Right cardiac atrium (tissue), 5 donors: ENCODE results near the gene CCN2. TPM values are rescaled to one million over a fixed set of nuclear protein-coding genes. Genes with fewer than 3 reads are reported as not detected.

Experiments
- ATAC-seq, 2 donors: fragments of 200-7000 bp; cut with Tn5 transposase; one replicate each; pipeline versions ENCODE4 v1.8.0 to v1.9.1; 2020; ENCODE audit warnings: moderate library complexity in 2 of 2, mild to moderate bottlenecking in 1 of 2
- DNase-seq, 3 donors: peaks; one replicate each; pipeline ENCODE4 v3.0.0-alpha.2; 2020
- H3K27ac ChIP-seq: one replicate; pipeline ENCODE4 v1.5.1; 2013; ENCODE audit warnings: mild to moderate bottlenecking, low read length, control low read depth, moderate library complexity
- H3K27me3 ChIP-seq: one replicate; pipeline ENCODE4 v1.6.1; 2013; ENCODE audit not compliant: control insufficient read depth, insufficient read depth
- H3K4me1 ChIP-seq: one replicate; pipeline ENCODE4 v1.6.1; 2013; ENCODE audit warnings: low read length; ENCODE audit not compliant: control insufficient read depth, insufficient read depth
- H3K4me3 ChIP-seq: one replicate; pipeline ENCODE4 v1.5.1; 2013; ENCODE audit warnings: low read length, control low read depth
- H3K9me3 ChIP-seq: one replicate; pipeline ENCODE4 v1.6.1; 2013; ENCODE audit warnings: low read length; ENCODE audit not compliant: control insufficient read depth
- WGBS: extraction: QIAGEN DNeasy Blood & Tissue Kit; methylation state at CpG from one replicate; pipeline ENCODE4 v1.1.7; 2013; 5-methylcytosine and 5-hydroxymethylcytosine counted together
- intact Hi-C, 4 donors: fragments of 100-400 bp; cut with DNase I; formaldehyde crosslinking; loops; one replicate each; pipeline versions ENCODE4 v1.11.0 to v1.14.0; 2022 to 2023
- long read RNA-seq, 4 donors: library from polyadenylated mRNA; unstranded; transcript quantifications; one replicate each; pipeline ENCODE4 v2.0.0, GENCODE V29; 2020 to 2021
- polyA plus RNA-seq: library from polyadenylated mRNA; stranded (reverse); fragments of 200-250 nt; gene quantifications from one replicate; pipeline ENCODE4 v1.2.3, GENCODE V29; 2013
- total RNA-seq, 4 donors: library from RNA; stranded (reverse); fragmentation: NEBNext Ultra II Directional; extraction: Animal tissue kit (Norgen Biotek cat#: 25700); gene quantifications; one replicate each; pipeline ENCODE4 v1.2.1, GENCODE V29; 2021
- donor health status: healthy with polysubstance abuse.
- donor health status: DM: no; HTN: yes; CAD: no.
- donor health status: DM: no; HTN: no; CAD: no.
- donor health status: DM: no; HTN: yes; CAD: no; lungs with severe emphysema.
- donor health status: DM: yes; HTN: yes; CAD: no.

The CCN2 gene, protein sequence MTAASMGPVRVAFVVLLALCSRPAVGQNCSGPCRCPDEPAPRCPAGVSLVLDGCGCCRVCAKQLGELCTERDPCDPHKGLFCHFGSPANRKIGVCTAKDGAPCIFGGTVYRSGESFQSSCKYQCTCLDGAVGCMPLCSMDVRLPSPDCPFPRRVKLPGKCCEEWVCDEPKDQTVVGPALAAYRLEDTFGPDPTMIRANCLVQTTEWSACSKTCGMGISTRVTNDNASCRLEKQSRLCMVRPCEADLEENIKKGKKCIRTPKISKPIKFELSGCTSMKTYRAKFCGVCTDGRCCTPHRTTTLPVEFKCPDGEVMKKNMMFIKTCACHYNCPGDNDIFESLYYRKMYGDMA
- total RNA-seq: 100 to 1,000 TPM in 1 of 4 donors, 10 to 100 TPM in 3; 35.8 to 602 (median 51.0) TPM
- polyA plus RNA-seq: 134 TPM
- long read RNA-seq, donor 1, transcript CTGF-201 (5 exons, 2,339 nt): major isoform, 74 of 89 reads
- long read RNA-seq, donor 1, partial matches to known transcripts: 13 of 89 reads
- long read RNA-seq, donor 1, other reads (novel, unspliced or antisense): 2 of 89 reads
- long read RNA-seq, donor 2, transcript CTGF-201 (5 exons, 2,339 nt): major isoform, 84 of 98 reads
- long read RNA-seq, donor 2, partial matches to known transcripts: 10 of 98 reads
- long read RNA-seq, donor 2, other reads (novel, unspliced or antisense): 4 of 98 reads
- long read RNA-seq, donor 3, transcript CTGF-201 (5 exons, 2,339 nt): major isoform, 3,843 of 4,367 reads
- long read RNA-seq, donor 3, partial matches to known transcripts: 365 of 4,367 reads
- long read RNA-seq, donor 3, other reads (novel, unspliced or antisense): 159 of 4,367 reads
- long read RNA-seq, donor 4, transcript CTGF-201 (5 exons, 2,339 nt): major isoform, 60 of 65 reads
- long read RNA-seq, donor 4, partial matches to known transcripts: 2 of 65 reads
- long read RNA-seq, donor 4, other reads (novel, unspliced or antisense): 3 of 65 reads

GRCh38 chr6:131950767-131951575 is at the start of gene CCN2:
TSS of gene CCN2 (minus strand) at chr6:131951372. CDS start at chr6:131951172, 200 bp downstream.
- H3K27me3 ChIP-seq: no peaks in the 10 kb centered on the region
- H3K4me1 ChIP-seq: no peaks in the 10 kb centered on the region
- intact Hi-C loops: loop anchor here (5.0 to 10.0 kb wide), 3 partner anchors 181 to 204 kb away; no protein-coding TSS in a partner anchor
- peak; percentile 85 for ATAC-seq
- DNase-seq: peak; percentile 85 to 94 (median 94)
- H3K27ac ChIP-seq: peak within 1 kb of the TSS; percentile 96
- peak within 1 kb of the TSS; percentile 85 for H3K4me3 ChIP-seq
- WGBS: under 1% methylated on average over 97 of the region's 97 CpGs
- no peaks in the 10 kb centered on the region for H3K9me3 ChIP-seq

DNA sequence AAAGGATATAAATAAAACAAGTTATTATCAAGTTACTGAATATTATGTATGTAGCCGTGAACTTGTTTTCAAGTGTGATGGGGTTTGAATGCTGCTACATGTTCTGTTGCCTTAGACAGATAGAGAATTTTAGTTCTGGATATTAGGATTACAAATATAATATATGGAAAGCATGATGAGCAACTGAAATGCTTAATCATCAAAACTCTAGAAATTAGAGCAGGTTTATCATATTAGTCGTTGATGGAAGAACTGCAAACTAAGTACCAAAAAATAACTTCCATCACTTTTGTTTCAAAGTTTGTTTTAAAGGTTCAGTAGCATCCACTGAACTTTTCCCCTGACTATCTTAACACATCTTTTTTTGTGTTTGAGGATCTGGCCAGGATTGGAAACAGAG is 49.1 kb upstream of the CCN2 start:
- H3K27me3 ChIP-seq: no peaks in the 10 kb centered on the region
- DNase-seq (no peak), ATAC-seq (no peak)
- peaks cover 4% of the 10 kb centered on the region for H3K4me1 ChIP-seq
- H3K4me3 ChIP-seq: no peak overlapping the region
- no peaks in the 10 kb centered on the region for H3K9me3 ChIP-seq
- no peak overlapping the region for H3K27ac ChIP-seq
- intact Hi-C loops: no loop called here
- 73% methylated on average over 2 of the region's 2 CpGs for WGBS

GRCh38 chr6:131999545-132000146 is 48.5 kb upstream of the CCN2 start:
- Histone ChIP-seq H3K4me1 (peaks cover 4% of the 10 kb centered on the region), H3K9me3 (no peaks in the 10 kb centered on the region), H3K27ac (no peak overlapping the region), H3K27me3 (no peaks in the 10 kb centered on the region), H3K4me3 (no peak overlapping the region)
- 53% methylated on average over 4 of the region's 4 CpGs for WGBS
- no peak for ATAC-seq
- intact Hi-C loops: no loop called here
- DNase-seq: no peak

- WGBS: 55% methylated on average over 9 of the region's 9 CpGs
- no peaks in the 10 kb centered on the region for H3K27me3 ChIP-seq
- DNase-seq (peak in 2 of 3 donors; percentile 29 to 66), ATAC-seq (peak; percentile 53 to 63)
- H3K27ac ChIP-seq: no peak overlapping the region
- intact Hi-C loops: no loop called here
- no peaks in the 10 kb centered on the region for H3K9me3 ChIP-seq
- H3K4me3 ChIP-seq: no peak overlapping the region
- peaks cover 4% of the 10 kb centered on the region for H3K4me1 ChIP-seq
Observed at GRCh38 chr6:131998255-131998982, 47.2 kb upstream of the CCN2 start.

DNA sequence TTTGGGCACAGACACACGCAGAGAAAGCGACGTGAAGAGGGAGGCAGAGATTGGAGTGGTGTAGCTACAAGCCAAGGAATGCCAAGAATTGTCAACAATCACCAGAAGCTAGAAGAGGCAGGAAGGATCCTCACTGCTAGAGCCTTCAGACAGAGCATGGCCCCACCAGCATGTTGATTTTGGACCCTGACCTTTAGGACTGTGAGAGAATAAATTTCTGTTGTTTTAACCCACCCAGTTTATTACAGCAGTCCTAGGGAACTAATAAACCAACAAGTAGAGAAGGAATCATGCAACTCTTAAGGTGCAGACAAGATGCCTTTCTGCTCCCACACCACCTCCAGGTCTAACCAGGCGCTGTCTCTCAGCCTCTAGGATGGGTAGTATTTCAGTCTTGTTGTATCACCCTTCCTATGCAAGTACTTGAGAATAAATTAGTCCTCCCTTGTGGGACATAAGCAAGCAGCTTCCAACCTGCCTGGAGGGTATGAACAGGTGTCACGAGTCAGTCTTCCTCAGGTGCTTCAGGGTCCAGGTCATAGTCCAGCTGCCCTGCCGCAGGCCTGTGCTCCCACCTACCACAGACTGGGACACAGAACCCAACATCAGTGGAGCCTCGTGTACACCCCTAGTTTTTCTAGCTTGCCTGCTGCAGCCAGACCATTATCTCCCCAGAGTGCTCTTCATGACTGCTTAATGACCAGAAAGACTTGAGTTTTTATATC is 46.4 kb upstream of the CCN2 start:
- H3K9me3 ChIP-seq: no peaks in the 10 kb centered on the region
- intact Hi-C loops: no loop called here
- H3K27me3 ChIP-seq: no peaks in the 10 kb centered on the region
- H3K27ac ChIP-seq: no peak overlapping the region
- H3K4me3 ChIP-seq: no peak overlapping the region
- ATAC-seq (no peak), DNase-seq (no peak)
- 92% methylated on average over 7 of the region's 7 CpGs for WGBS
- H3K4me1 ChIP-seq: peaks cover 4% of the 10 kb centered on the region

DNA sequence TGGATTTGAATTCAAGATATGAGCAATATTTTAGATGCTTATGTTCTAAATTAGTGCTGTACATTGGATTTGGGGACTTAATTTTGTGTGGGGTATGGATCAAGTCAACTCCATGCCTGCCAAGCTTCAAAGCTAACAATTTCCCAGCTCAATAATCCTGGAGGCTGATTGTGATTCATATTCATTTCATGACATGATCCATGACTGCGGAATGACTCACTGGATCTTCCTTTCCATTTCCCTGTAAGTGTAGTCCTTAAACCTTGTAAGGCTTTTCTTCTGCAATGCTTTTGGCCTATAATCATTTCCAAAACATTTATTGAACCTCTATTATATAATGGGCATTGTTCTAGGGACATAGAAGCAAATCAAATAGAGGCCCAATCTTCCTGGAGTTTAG is 44.7 kb upstream of the CCN2 start:
- intact Hi-C loops: no loop called here
- H3K27me3 ChIP-seq: no peaks in the 10 kb centered on the region
- 98% methylated on average over 1 of the region's 1 CpG for WGBS
- H3K27ac ChIP-seq: no peak overlapping the region
- H3K9me3 ChIP-seq: no peaks in the 10 kb centered on the region
- H3K4me1 ChIP-seq: peaks cover 4% of the 10 kb centered on the region
- no peak for ATAC-seq
- no peak overlapping the region for H3K4me3 ChIP-seq
- no peak for DNase-seq

- H3K4me1 ChIP-seq: no peaks in the 10 kb centered on the region
- 82% methylated on average over 2 of the region's 2 CpGs for WGBS
- H3K9me3 ChIP-seq: no peaks in the 10 kb centered on the region
- H3K27me3 ChIP-seq: no peaks in the 10 kb centered on the region
- H3K27ac ChIP-seq: no peak overlapping the region
- H3K4me3 ChIP-seq: no peak overlapping the region
- DNase-seq: no peak
- intact Hi-C loops: no loop called here
- no peak for ATAC-seq
Observed at GRCh38 chr6:131992557-131992956, 41.4 kb upstream of the CCN2 start.

DNA sequence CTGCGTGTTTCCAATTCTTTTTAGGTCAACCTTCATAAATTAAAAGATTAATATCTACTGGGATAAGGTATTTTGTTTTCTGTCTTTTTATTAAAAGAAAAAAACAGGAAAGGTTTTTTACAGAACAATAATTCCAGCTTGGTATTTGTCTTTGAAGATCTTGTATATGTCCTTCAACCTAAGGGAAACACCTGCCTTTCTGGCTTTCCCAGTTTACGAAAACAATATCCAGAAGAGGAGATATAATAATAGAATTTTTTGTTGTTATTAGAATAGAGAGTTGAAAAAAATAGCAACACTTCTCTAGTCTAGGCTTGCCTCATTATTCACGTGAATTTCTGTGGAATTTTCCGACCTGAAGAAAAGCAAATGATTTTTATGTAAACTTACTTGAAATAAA is 37.9 kb upstream of the CCN2 start:
- Histone ChIP-seq H3K27me3 (no peaks in the 10 kb centered on the region), H3K4me3 (no peak overlapping the region), H3K4me1 (no peaks in the 10 kb centered on the region), H3K27ac (no peak overlapping the region), H3K9me3 (no peaks in the 10 kb centered on the region)
- DNase-seq (no peak), ATAC-seq (no peak)
- WGBS: 82% methylated on average over 4 of the region's 4 CpGs
- intact Hi-C loops: no loop called here

- ATAC-seq: no peak
- DNase-seq: no peak
- intact Hi-C loops: no loop called here
- Histone ChIP-seq H3K27ac (no peak overlapping the region), H3K4me3 (no peak overlapping the region), H3K27me3 (no peaks in the 10 kb centered on the region), H3K9me3 (no peaks in the 10 kb centered on the region), H3K4me1 (no peaks in the 10 kb centered on the region)
- WGBS: 86% methylated on average over 2 of the region's 2 CpGs
Observed at GRCh38 chr6:131982740-131983259, 31.6 kb upstream of the CCN2 start.
